Smooth muscle cell (in vitro differentiated cells): Measurements from ENCODE around the gene C20orf141. TPM values are rescaled to one million over a fixed set of nuclear protein-coding genes. Genes with fewer than 3 reads are reported as not detected.

Source experiments
- DNase-seq: peaks from one replicate; lab custom pipeline; 2025; ENCODE audit not compliant: unreplicated experiment; lab: John Stamatoyannopoulos, UW
- H2AFZ ChIP-seq: fragments of 200-600 bp; sonication (generic); 2 replicates; pipeline ENCODE4 v1.6.0; 2016; ENCODE audit warnings: antibody characterized with exemption, low read depth, mild to moderate bottlenecking
- H3F3A ChIP-seq: fragments of 200-600 bp; sonication (generic); 2 replicates; pipeline ENCODE4 v1.6.0; 2017; ENCODE audit warnings: antibody characterized with exemption, low read depth
- H3K27ac ChIP-seq: fragments of 200-600 bp; sonication (generic); 2 replicates; pipeline ENCODE4 v1.5.1; 2016; ENCODE audit warnings: low read depth, mild to moderate bottlenecking
- H3K27me3 ChIP-seq: fragments of 200-600 bp; sonication (generic); 2 replicates; pipeline ENCODE4 v1.6.1; 2016; ENCODE audit warnings: low read depth, mild to moderate bottlenecking
- H3K36me3 ChIP-seq: fragments of 200-600 bp; sonication (generic); 2 replicates; pipeline ENCODE4 v1.5.1; 2016; ENCODE audit warnings: low read depth
- H3K4me1 ChIP-seq: fragments of 200-600 bp; sonication (generic); 2 replicates; pipeline ENCODE4 v1.5.1; 2016; ENCODE audit warnings: low read depth
- H3K4me2 ChIP-seq: fragments of 200-600 bp; sonication (generic); 2 replicates; pipeline ENCODE4 v1.6.0; 2016; ENCODE audit warnings: mild to moderate bottlenecking
- H3K4me3 ChIP-seq: fragments of 200-600 bp; sonication (generic); 2 replicates; pipeline ENCODE4 v1.5.1; 2016; ENCODE audit warnings: mild to moderate bottlenecking
- H3K79me2 ChIP-seq: fragments of 200-600 bp; sonication (generic); 2 replicates; pipeline ENCODE4 v1.6.0; 2016; ENCODE audit warnings: low read depth, mild to moderate bottlenecking
- H3K9ac ChIP-seq: fragments of 200-600 bp; sonication (generic); 2 replicates; pipeline ENCODE4 v1.6.0; 2016; ENCODE audit warnings: low read depth
- H3K9me3 ChIP-seq: fragments of 200-600 bp; sonication (generic); replicated peaks from 2 replicates; pipeline ENCODE4 v1.5.1; 2016; ENCODE audit warnings: low read depth
- H4K20me1 ChIP-seq: fragments of 200-600 bp; sonication (generic); 2 replicates; pipeline ENCODE4 v1.6.0; 2016; ENCODE audit warnings: low read depth
- CTCF ChIP-seq: fragments of 200-600 bp; sonication (generic); IDR thresholded peaks from 2 replicates; pipeline ENCODE4 v1.5.1; 2017; ENCODE audit warnings: borderline replicate concordance, mild to moderate bottlenecking, antibody characterized with exemption; ENCODE audit not compliant: insufficient read depth, poor library complexity, severe bottlenecking
- WGBS: methylation state at CpG from one replicate; pipeline ENCODE4 v1.1.7; 2016; ENCODE audit warnings: low lambda C conversion rate; 5-methylcytosine and 5-hydroxymethylcytosine counted together
- polyA plus RNA-seq: library from polyadenylated mRNA; unstranded; fragments of >200 nt; fragmentation: Nextera tagmentation; extraction: Ambion mirVana; gene quantifications from 2 replicates; pipeline ENCODE4 v1.2.1, GENCODE V29; 2016
- total RNA-seq: library from RNA; depleted of rRNA; stranded (reverse); fragments of >200 nt; gene quantifications from 2 replicates; pipeline ENCODE4 v1.2.3, GENCODE V29; 2014

Gene C20orf141
- total and polyA plus RNA-seq, 2 experiments from 2014 or later, result not detected

GRCh38 chr20:2820084-2820895 lies 5.5 kb downstream of the C20orf141 start:
- peak overlapping the region; percentile 37 for H3K27ac ChIP-seq
- peaks cover 4% of the 10 kb centered on the region for H3F3A ChIP-seq
- H4K20me1 ChIP-seq, result no peaks in the 10 kb centered on the region
- peak overlapping the region; percentile 61 for H2AFZ ChIP-seq
- no peaks in the 10 kb centered on the region for H3K9me3 ChIP-seq
- no peaks in the 10 kb centered on the region for H3K27me3 ChIP-seq
- peaks cover 6% of the 10 kb centered on the region for H3K4me1 ChIP-seq
- no peaks in the 10 kb centered on the region for H3K36me3 ChIP-seq
- peak overlapping the region; percentile 51 for H3K4me2 ChIP-seq
- no peak for TF ChIP-seq CTCF
- H3K9ac ChIP-seq, result no peak overlapping the region
- WGBS, result 12% methylated on average over 31 of the region's 32 CpGs
- DNase-seq, result no peak
- H3K79me2 ChIP-seq, result no peaks in the 10 kb centered on the region
- peak overlapping the region; percentile 16 for H3K4me3 ChIP-seq

- 14% methylated on average over 38 of the region's 68 CpGs for WGBS
- H3K9ac ChIP-seq, result no peak overlapping the region
- H3K4me3 ChIP-seq, result peak overlapping the region; percentile 16
- TF ChIP-seq CTCF, result no peak
- peaks cover 4% of the 10 kb centered on the region for H3F3A ChIP-seq
- no peaks in the 10 kb centered on the region for H3K27me3 ChIP-seq
- peak overlapping the region; percentile 61 for H2AFZ ChIP-seq
- H3K79me2 ChIP-seq, result no peaks in the 10 kb centered on the region
- H3K9me3 ChIP-seq, result no peaks in the 10 kb centered on the region
- peak overlapping the region; percentile 37 for H3K27ac ChIP-seq
- no peaks in the 10 kb centered on the region for H3K36me3 ChIP-seq
- peaks cover 6% of the 10 kb centered on the region for H3K4me1 ChIP-seq
- H3K4me2 ChIP-seq, result peak overlapping the region; percentile 51
- H4K20me1 ChIP-seq, result no peaks in the 10 kb centered on the region
- no peak for DNase-seq
These were observed 6.4 kb downstream of the C20orf141 start for GRCh38 chr20:2820896-2821869.

- TF ChIP-seq CTCF, result no peak
- Histone ChIP-seq H3K79me2 (no peaks in the 10 kb centered on the region), H4K20me1 (no peaks in the 10 kb centered on the region), H3K36me3 (no peaks in the 10 kb centered on the region), H3K27ac (no peak overlapping the region), H3K9ac (no peak overlapping the region), H2AFZ (no peak overlapping the region), H3F3A (peaks cover 4% of the 10 kb centered on the region), H3K4me3 (no peak overlapping the region), H3K9me3 (no peaks in the 10 kb centered on the region), H3K4me2 (peak overlapping the region; percentile 51), H3K4me1 (peaks cover 6% of the 10 kb centered on the region), H3K27me3 (no peaks in the 10 kb centered on the region)
- no peak for DNase-seq
- 12% methylated on average over 4 of the region's 5 CpGs for WGBS
These were observed 7.3 kb downstream of the C20orf141 start for GRCh38 chr20:2822073-2822472.
